Thyroid gland (tissue), 4 donors: ENCODE results near the gene XRCC3. TPM values are rescaled to one million over a fixed set of nuclear protein-coding genes. Genes with fewer than 3 reads are reported as not detected.

Experiments used
- DNase-seq, 2 donors: peaks; one replicate each; pipeline ENCODE4 v3.0.0-alpha.2; 2019
- H3K27ac ChIP-seq, 3 donors: fragments of 200-600 bp; sonication (generic); 1 replicate in 2 of 3; 2 replicates in 1 of 3; pipeline ENCODE4 v1.5.1; 2016 to 2019; ENCODE audit warnings: mild to moderate bottlenecking in 1 of 3, moderate library complexity in 1 of 3
- H3K27me3 ChIP-seq: fragments of 200-600 bp; sonication (generic); one replicate; pipeline ENCODE4 v1.5.1; 2019
- H3K36me3 ChIP-seq, 2 donors: fragments of 200-600 bp; sonication (generic); one replicate each; pipeline ENCODE4 v1.5.1; 2016 to 2019
- H3K4me1 ChIP-seq, 2 donors: fragments of 200-600 bp; sonication (generic); one replicate each; pipeline ENCODE4 v1.5.1; 2017 to 2019
- H3K4me3 ChIP-seq, 3 donors: fragments of 200-600 bp; sonication (generic); replicated peaks in 1 of 3; 1 replicate in 2 of 3; 2 replicates in 1 of 3; pipeline ENCODE4 v1.5.1; 2016; ENCODE audit warnings: mild to moderate bottlenecking in 1 of 3
- H3K9me3 ChIP-seq: fragments of 200-600 bp; sonication (generic); one replicate; pipeline ENCODE4 v1.5.1; 2017
- CTCF ChIP-seq, 6 experiments: fragments of 200-600 bp in 3 of 6; fragments of 450-650 bp in 3 of 6; sonication (generic) in 3 of 6; IDR thresholded peaks; one replicate each; pipeline ENCODE4 v1.5.1; 2016 to 2019; ENCODE audit warnings: antibody characterized with exemption in 6 of 6, mild to moderate bottlenecking in 2 of 6, inconsistent platforms in 1 of 6, moderate library complexity in 1 of 6
- POLR2A ChIP-seq, 2 donors: fragments of 450-650 bp; IDR thresholded peaks; one replicate each; pipeline ENCODE4 v1.6.1; 2017; ENCODE audit warnings: antibody characterized with exemption in 2 of 2, mild to moderate bottlenecking in 2 of 2, moderate library complexity in 1 of 2
- WGBS, 2 donors: methylation state at CpG; one replicate each; pipeline ENCODE4 v1.1.5; 2017; 5-methylcytosine and 5-hydroxymethylcytosine counted together
- intact Hi-C: fragments of 100-400 bp; cut with DNase I; formaldehyde crosslinking; loops from one replicate; pipeline ENCODE4 v1.15.1; 2023
- total RNA-seq, 4 donors: library from RNA; depleted of rRNA; stranded (reverse); fragments of >200 nt; gene quantifications; one replicate each; pipeline ENCODE4 v1.2.3, GENCODE V29; 2016

Gene XRCC3
- total RNA-seq, 4 donors from 2014 or later = 3.3 to 15.7 (median 7.9) TPM

- intact Hi-C loops = no loop called here
- H3K4me3 ChIP-seq = no peak overlapping the region
- peak overlapping the region in 2 of 3 donors; percentile 46 to 94 for H3K27ac ChIP-seq
- DNase-seq = no peak
- no peaks in the 10 kb centered on the region for H3K9me3 ChIP-seq
- H3K4me1 ChIP-seq = peaks cover 40 to 57% of the 10 kb centered on the region in 2 donors
- 92 to 99% methylated on average over 6 of the region's 6 CpGs for WGBS, 2 donors
- TF ChIP-seq CTCF (IDR thresholded peaks at IDR 0.05) = no peak
- no peak for TF ChIP-seq POLR2A (IDR thresholded peaks at IDR 0.05)
- no peaks in the 10 kb centered on the region for H3K27me3 ChIP-seq
- H3K36me3 ChIP-seq = peaks cover 51 to 52% of the 10 kb centered on the region in 2 donors
Measured at GRCh38 chr14:103739466-103739792, 24.2 kb upstream of the XRCC3 start.

GRCh38 chr14:103738701-103739451 lies 23.6 kb upstream of the XRCC3 start:
- Histone ChIP-seq H3K9me3 (no peaks in the 10 kb centered on the region), H3K27ac (peak overlapping the region in 2 of 3 donors; percentile 46 to 94), H3K36me3 (peaks cover 54 to 58% of the 10 kb centered on the region in 2 donors), H3K4me1 (peaks cover 38 to 56% of the 10 kb centered on the region in 2 donors), H3K4me3 (no peak overlapping the region), H3K27me3 (no peaks in the 10 kb centered on the region)
- DNase-seq = no peak
- intact Hi-C loops = no loop called here
- 93% methylated on average over 31 to 34 of the region's 34 CpGs for WGBS, 2 donors
- TF ChIP-seq POLR2A (IDR thresholded peaks at IDR 0.05) = no peak
- no peak for TF ChIP-seq CTCF (IDR thresholded peaks at IDR 0.05)

GRCh38 chr14:103738166-103738565 lies 22.9 kb upstream of the XRCC3 start:
- no peak for TF ChIP-seq CTCF (IDR thresholded peaks at IDR 0.05)
- no peak for TF ChIP-seq POLR2A (IDR thresholded peaks at IDR 0.05)
- H3K4me1 ChIP-seq = peaks cover 31 to 49% of the 10 kb centered on the region in 2 donors
- no peaks in the 10 kb centered on the region for H3K27me3 ChIP-seq
- intact Hi-C loops = no loop called here
- H3K36me3 ChIP-seq = peaks cover 61 to 65% of the 10 kb centered on the region in 2 donors
- no peak for DNase-seq
- no peaks in the 10 kb centered on the region for H3K9me3 ChIP-seq
- H3K27ac ChIP-seq = peak overlapping the region in 2 of 3 donors; percentile 46 to 94
- no peak overlapping the region for H3K4me3 ChIP-seq
- WGBS, 2 donors = 85 to 91% methylated on average over 10 of the region's 10 CpGs

- Histone ChIP-seq H3K27ac (peak overlapping the region; percentile 86 to 94 (median 94)), H3K4me3 (no peak overlapping the region), H3K27me3 (no peaks in the 10 kb centered on the region), H3K9me3 (no peaks in the 10 kb centered on the region), H3K36me3 (peaks cover 65 to 71% of the 10 kb centered on the region in 2 donors), H3K4me1 (peaks cover 27 to 44% of the 10 kb centered on the region in 2 donors)
- no peak for DNase-seq
- WGBS, 2 donors = 94 to 96% methylated on average over 16 of the region's 16 CpGs
- TF ChIP-seq POLR2A (IDR thresholded peaks at IDR 0.05) (no peak), CTCF (IDR thresholded peaks at IDR 0.05) (no peak)
- intact Hi-C loops = no loop called here
Measured at GRCh38 chr14:103737432-103738045, 22.3 kb upstream of the XRCC3 start.
